Mesendoderm (in vitro differentiated cells): ENCODE results near the gene DNAJA3.

Experiments
- DNase-seq: peaks from one replicate; pipeline ENCODE4 v3.0.0; 2013
- H2AK5ac ChIP-seq: 2 replicates; pipeline ENCODE4 v1.6.1; 2013; ENCODE audit warnings: low read length, inconsistent platforms
- H2BK120ac ChIP-seq: 2 replicates; pipeline ENCODE4 v1.6.1; 2013; ENCODE audit warnings: low read depth, mild to moderate bottlenecking, low read length, moderate library complexity, mixed read lengths
- H2BK15ac ChIP-seq: replicated peaks from 2 replicates; pipeline ENCODE4 v1.6.1; 2013; ENCODE audit warnings: low read depth, mild to moderate bottlenecking, moderate library complexity
- H2BK5ac ChIP-seq: 2 replicates; pipeline ENCODE4 v1.6.1; 2013; ENCODE audit warnings: low read length, inconsistent platforms
- H3K18ac ChIP-seq: 2 replicates; pipeline ENCODE4 v1.6.1; 2013; ENCODE audit warnings: mild to moderate bottlenecking, low read length, mixed read lengths
- H3K23ac ChIP-seq: one replicate; pipeline ENCODE4 v1.6.1; 2013; ENCODE audit warnings: low read length
- H3K27ac ChIP-seq: 2 replicates; pipeline ENCODE4 v1.5.1; 2013; ENCODE audit warnings: low read depth, mild to moderate bottlenecking, inconsistent platforms, low read length, moderate library complexity
- H3K27me3 ChIP-seq: 2 replicates; pipeline ENCODE4 v1.6.1; 2013; ENCODE audit warnings: low read length, control low read depth, mild to moderate bottlenecking, inconsistent platforms; ENCODE audit not compliant: insufficient read depth, poor library complexity
- H3K36me3 ChIP-seq: 2 replicates; pipeline ENCODE4 v1.6.1; 2013; ENCODE audit warnings: low read length, inconsistent platforms; ENCODE audit not compliant: control insufficient read depth, insufficient read depth
- H3K4ac ChIP-seq: one replicate; pipeline ENCODE4 v1.6.1; 2013; ENCODE audit warnings: low read depth, mild to moderate bottlenecking, low read length, moderate library complexity
- H3K4me1 ChIP-seq: 2 replicates; pipeline ENCODE4 v1.6.1; 2013; ENCODE audit warnings: low read depth, low read length, inconsistent platforms; ENCODE audit not compliant: control insufficient read depth
- H3K4me2 ChIP-seq: 2 replicates; pipeline ENCODE4 v1.6.1; 2013; ENCODE audit warnings: low read length
- H3K4me3 ChIP-seq: 2 replicates; pipeline ENCODE4 v1.5.1; 2013; ENCODE audit warnings: mild to moderate bottlenecking, low read length
- H3K56ac ChIP-seq: one replicate; pipeline ENCODE4 v1.6.1; 2013; ENCODE audit warnings: low read length
- H3K79me1 ChIP-seq: 2 replicates; pipeline ENCODE4 v1.6.1; 2013; ENCODE audit warnings: low read length, inconsistent platforms
- H3K79me2 ChIP-seq: 2 replicates; pipeline ENCODE4 v1.6.1; 2013; ENCODE audit warnings: mild to moderate bottlenecking, low read length; ENCODE audit not compliant: control insufficient read depth, insufficient read depth
- H3K9ac ChIP-seq: 2 replicates; pipeline ENCODE4 v1.6.1; 2013; ENCODE audit warnings: low read length, inconsistent platforms
- H4K5ac ChIP-seq: one replicate; pipeline ENCODE4 v1.6.1; 2013; ENCODE audit warnings: low read length
- H4K8ac ChIP-seq: one replicate; pipeline ENCODE4 v1.6.1; 2013; ENCODE audit warnings: low read depth, mild to moderate bottlenecking, control low read depth, low read length, moderate library complexity
- WGBS: extraction: QIAGEN DNeasy Blood & Tissue Kit; methylation state at CpG from one replicate; pipeline ENCODE4 v1.1.7; 2013; ENCODE audit warnings: low lambda C conversion rate, missing lambda C conversion rate; ENCODE audit not compliant: insufficient coverage; ENCODE audit errors: extremely low coverage; 5-methylcytosine and 5-hydroxymethylcytosine counted together

Gene DNAJA3

DNA sequence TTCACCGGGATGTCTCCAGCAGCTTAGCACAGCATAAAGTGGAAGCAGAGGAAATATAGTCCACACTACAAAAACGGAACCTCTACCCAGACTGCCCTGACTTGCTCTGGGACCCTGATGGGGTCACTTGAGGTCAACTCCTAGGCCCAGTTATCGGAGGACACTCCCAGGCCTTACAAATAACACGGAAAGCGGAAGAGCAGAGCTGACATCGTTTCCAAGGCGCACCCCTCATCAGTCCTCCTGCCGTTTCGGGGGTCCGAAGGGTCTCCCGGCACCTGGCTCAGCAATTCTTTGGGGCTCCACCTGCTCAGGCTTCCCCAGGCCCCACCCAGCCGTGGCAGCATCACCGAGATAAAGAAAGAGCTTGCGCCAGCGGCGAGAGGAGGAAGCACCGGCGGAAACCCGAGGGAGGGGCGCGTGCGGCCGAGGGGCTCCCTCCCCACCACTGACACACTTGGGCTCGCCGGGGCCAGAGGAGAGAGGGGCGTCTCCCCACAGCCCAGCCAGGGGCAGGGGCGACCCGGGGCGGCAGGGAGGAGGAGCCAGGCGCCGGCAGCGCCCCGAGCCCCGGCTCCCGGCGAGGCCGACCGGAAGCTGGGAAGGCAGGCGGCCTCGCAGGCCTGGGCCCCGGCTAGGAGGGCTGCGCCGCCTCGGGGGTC, 10.0 kb upstream of the DNAJA3 start:
- H3K9ac ChIP-seq: peak overlapping the region; percentile 78
- H3K27me3 ChIP-seq: no peaks in the 10 kb centered on the region
- peak; percentile 40 for DNase-seq
- no peak overlapping the region for H3K27ac ChIP-seq
- H3K23ac ChIP-seq: no peak overlapping the region
- no peak overlapping the region for H3K4ac ChIP-seq
- peak overlapping the region; percentile 70 for H3K4me3 ChIP-seq
- no CpG with 5 or more reads among the region's 44 CpGs for WGBS
- no peak overlapping the region for H4K5ac ChIP-seq
- H3K18ac ChIP-seq: peak overlapping the region; percentile 78
- no peaks in the 10 kb centered on the region for H3K4me1 ChIP-seq
- peak overlapping the region; percentile 85 for H3K56ac ChIP-seq
- H3K79me2 ChIP-seq: no peaks in the 10 kb centered on the region
- peaks cover 4% of the 10 kb centered on the region for H3K79me1 ChIP-seq
- H3K36me3 ChIP-seq: no peaks in the 10 kb centered on the region
- no peak overlapping the region for H2BK5ac ChIP-seq
- H4K8ac ChIP-seq: no peak overlapping the region
- no peak overlapping the region for H2BK120ac ChIP-seq
- peak overlapping the region; percentile 58 for H3K4me2 ChIP-seq
- no peak overlapping the region for H2AK5ac ChIP-seq
- H2BK15ac ChIP-seq: no peak overlapping the region

DNA sequence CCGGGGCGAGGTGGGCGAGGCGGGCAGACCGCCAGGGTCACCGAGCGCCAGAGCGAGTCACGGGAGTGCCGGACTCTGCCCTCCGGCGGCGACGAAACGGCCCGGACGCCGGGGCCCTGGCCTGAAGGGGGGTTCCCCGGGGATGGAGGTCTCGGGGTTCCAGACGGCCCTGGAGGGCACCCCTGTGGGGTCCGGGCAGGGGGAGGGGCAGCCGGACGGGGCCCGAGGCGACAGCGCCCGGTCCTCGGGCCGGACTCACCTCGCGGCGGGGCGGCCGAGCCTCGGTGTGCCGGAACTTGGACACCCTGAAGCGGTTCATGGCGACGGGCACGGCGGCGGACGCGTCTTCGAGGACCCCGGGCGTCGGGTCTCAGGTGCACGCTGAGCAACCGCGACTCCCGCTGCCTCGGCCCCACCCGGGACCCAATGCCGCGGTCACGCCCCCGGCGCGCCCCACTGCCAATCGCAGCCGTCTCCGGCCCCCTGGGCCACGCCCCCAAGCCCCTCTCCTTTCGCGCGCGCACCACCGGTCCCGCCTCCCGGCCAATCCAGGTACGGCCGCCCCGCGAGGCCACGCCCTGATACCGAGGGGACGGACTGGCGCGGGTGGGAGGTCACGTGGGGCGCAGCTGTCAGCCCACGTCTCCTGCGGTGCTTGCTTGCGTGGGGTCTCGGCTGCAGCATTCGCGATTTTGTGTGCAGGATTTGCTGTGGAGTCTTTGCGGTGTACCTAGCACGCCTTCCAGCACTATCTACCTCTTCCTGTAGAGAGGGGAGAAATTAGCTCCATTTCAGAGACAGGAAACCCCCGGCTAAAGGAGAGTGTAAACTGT, 9.3 kb upstream of the DNAJA3 start, which contains the start of gene CORO7:
Gene CORO7, minus strand, starts transcription at position 397 of the 833 bp plus-strand sequence. Its CDS starts 78 bp downstream, at position 319.
- H4K5ac ChIP-seq: no peak within 1 kb of the TSS
- peak; percentile 85 for DNase-seq
- no peak within 1 kb of the TSS for H3K27ac ChIP-seq
- no peaks in the 10 kb centered on the region for H3K36me3 ChIP-seq
- no peaks in the 10 kb centered on the region for H3K4me1 ChIP-seq
- no peaks in the 10 kb centered on the region for H3K27me3 ChIP-seq
- no peak within 1 kb of the TSS for H2AK5ac ChIP-seq
- H3K4ac ChIP-seq: no peak within 1 kb of the TSS
- peak within 1 kb of the TSS; percentile 88 for H3K56ac ChIP-seq
- H2BK5ac ChIP-seq: no peak within 1 kb of the TSS
- H3K79me1 ChIP-seq: peaks cover 4% of the 10 kb centered on the region
- peak within 1 kb of the TSS; percentile 70 for H3K4me3 ChIP-seq
- H3K18ac ChIP-seq: peak within 1 kb of the TSS; percentile 78
- no peak within 1 kb of the TSS for H2BK120ac ChIP-seq
- no peak within 1 kb of the TSS for H3K23ac ChIP-seq
- peak within 1 kb of the TSS; percentile 99 for H3K4me2 ChIP-seq
- H4K8ac ChIP-seq: no peak within 1 kb of the TSS
- no peaks in the 10 kb centered on the region for H3K79me2 ChIP-seq
- no peak within 1 kb of the TSS for H2BK15ac ChIP-seq
- peak within 1 kb of the TSS; percentile 78 for H3K9ac ChIP-seq
- WGBS: no CpG with 5 or more reads among the region's 92 CpGs

DNA sequence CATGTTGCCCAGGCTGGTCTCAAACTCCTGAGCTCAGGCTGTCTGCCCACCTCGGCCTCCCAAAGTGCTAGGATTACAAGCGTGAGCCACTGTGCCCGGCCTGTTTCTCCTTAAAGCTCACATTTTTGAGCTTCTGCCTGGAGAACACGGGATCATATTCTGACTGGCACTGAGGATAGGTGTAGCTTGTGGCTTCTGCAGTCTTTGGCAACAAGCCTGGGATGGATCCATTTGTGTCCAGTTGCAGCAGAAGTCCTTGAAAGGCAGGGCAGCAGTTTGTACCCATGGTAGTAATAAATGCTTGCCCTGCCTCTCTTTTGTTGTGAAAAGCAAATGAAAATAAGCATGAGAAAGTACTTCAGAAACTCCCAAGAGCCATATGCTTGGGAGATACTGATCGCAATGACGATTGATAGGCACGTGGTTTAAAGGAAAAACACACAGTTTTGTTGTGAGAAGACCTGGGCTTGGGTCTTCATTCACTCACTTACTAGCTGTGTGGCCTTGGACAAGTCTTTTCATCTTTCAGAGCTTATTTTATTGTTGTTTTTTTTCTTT, 6.2 kb upstream of the DNAJA3 start:
- H2BK15ac ChIP-seq: no peak overlapping the region
- no peaks in the 10 kb centered on the region for H3K36me3 ChIP-seq
- H3K9ac ChIP-seq: no peak overlapping the region
- H2BK120ac ChIP-seq: no peak overlapping the region
- no peak overlapping the region for H2AK5ac ChIP-seq
- WGBS: no CpG with 5 or more reads among the region's 7 CpGs
- H3K4ac ChIP-seq: no peak overlapping the region
- H3K79me2 ChIP-seq: no peaks in the 10 kb centered on the region
- H3K56ac ChIP-seq: no peak overlapping the region
- H3K23ac ChIP-seq: no peak overlapping the region
- no peak overlapping the region for H3K18ac ChIP-seq
- no peak overlapping the region for H3K4me3 ChIP-seq
- no peak for DNase-seq
- H4K8ac ChIP-seq: no peak overlapping the region
- peaks cover 3% of the 10 kb centered on the region for H3K79me1 ChIP-seq
- H3K4me2 ChIP-seq: no peak overlapping the region
- no peaks in the 10 kb centered on the region for H3K27me3 ChIP-seq
- H3K27ac ChIP-seq: no peak overlapping the region
- no peak overlapping the region for H2BK5ac ChIP-seq
- no peaks in the 10 kb centered on the region for H3K4me1 ChIP-seq
- H4K5ac ChIP-seq: no peak overlapping the region

DNA sequence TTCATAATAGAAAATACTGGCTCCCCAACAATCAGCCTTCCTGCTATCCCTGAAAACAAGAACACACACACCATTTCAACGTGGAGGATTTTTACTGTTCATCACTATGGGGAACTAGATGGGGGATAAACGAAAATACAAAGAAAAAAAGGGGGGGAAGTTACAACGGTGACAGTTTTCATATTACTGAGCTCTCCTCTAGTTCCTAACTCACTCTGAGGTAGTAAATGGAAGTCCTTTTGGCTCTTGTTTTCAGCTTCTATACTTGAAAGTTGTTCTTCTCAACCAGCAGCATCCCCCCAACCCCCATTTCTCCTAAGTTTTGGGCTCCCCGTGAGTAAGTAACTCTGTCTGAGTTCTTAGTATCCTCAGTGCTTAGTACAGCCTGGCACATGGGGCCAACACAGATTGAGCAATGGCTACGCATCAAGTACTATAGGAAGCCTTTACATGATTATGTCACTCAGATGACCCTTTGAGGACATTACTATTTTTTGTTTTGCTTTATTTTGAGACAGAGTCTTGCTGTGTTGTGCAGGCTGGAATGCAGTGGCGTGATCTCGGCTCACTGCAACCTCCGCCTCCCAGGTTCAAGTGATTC, 5.1 kb upstream of the DNAJA3 start:
- no peak overlapping the region for H3K4me3 ChIP-seq
- no peak overlapping the region for H3K23ac ChIP-seq
- no peaks in the 10 kb centered on the region for H3K36me3 ChIP-seq
- DNase-seq: no peak
- H3K4me1 ChIP-seq: peaks cover 3% of the 10 kb centered on the region
- no peak overlapping the region for H3K9ac ChIP-seq
- no peaks in the 10 kb centered on the region for H3K27me3 ChIP-seq
- no peak overlapping the region for H3K4ac ChIP-seq
- H2AK5ac ChIP-seq: no peak overlapping the region
- H4K8ac ChIP-seq: no peak overlapping the region
- no CpG with 5 or more reads among the region's 8 CpGs for WGBS
- H3K79me2 ChIP-seq: no peaks in the 10 kb centered on the region
- H3K18ac ChIP-seq: no peak overlapping the region
- no peak overlapping the region for H3K27ac ChIP-seq
- H4K5ac ChIP-seq: no peak overlapping the region
- no peak overlapping the region for H2BK15ac ChIP-seq
- H2BK5ac ChIP-seq: no peak overlapping the region
- H3K56ac ChIP-seq: no peak overlapping the region
- no peak overlapping the region for H3K4me2 ChIP-seq
- H2BK120ac ChIP-seq: no peak overlapping the region
- no peaks in the 10 kb centered on the region for H3K79me1 ChIP-seq

DNA sequence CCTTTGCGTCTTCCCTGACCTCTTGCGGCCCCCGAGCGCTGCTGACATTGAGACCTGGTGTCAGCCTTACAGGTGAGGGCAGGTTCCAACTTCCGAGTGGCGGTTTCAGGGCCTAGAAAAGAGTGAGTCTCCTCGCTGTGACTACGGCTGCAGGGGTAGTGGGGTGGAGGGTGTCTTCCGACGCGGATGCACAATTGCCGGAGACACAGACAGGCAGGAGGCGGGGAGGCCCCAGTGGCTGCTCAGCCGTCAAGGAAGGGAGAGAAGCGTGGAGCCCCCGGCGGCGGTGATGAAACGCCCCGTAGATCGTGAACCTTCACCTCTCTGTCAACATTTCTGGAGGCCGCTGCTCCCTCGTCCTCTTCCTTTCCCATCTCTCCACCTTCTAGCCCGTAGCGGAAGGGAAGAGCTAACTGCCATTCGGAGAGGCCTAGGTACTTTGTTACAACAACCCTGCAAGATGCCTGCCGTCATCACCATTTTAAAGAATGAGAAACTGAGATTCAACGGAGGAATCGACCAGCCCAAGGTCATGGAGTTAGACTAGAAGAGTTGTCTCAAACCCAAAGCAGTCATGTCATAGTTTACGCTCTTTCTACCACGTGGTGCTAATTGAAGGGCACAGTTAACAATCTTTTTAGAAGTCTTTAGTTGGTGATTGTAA, 485 bp downstream of the DNAJA3 start:
- no peak overlapping the region for H2AK5ac ChIP-seq
- H3K23ac ChIP-seq: no peak overlapping the region
- no peak overlapping the region for H4K8ac ChIP-seq
- H3K79me2 ChIP-seq: peaks cover 25% of the 10 kb centered on the region
- H3K4me2 ChIP-seq: peak overlapping the region; percentile 93
- peak overlapping the region; percentile 71 for H3K4me3 ChIP-seq
- no peak overlapping the region for H3K27ac ChIP-seq
- no peak overlapping the region for H2BK120ac ChIP-seq
- H2BK15ac ChIP-seq: no peak overlapping the region
- peaks cover 3% of the 10 kb centered on the region for H3K4me1 ChIP-seq
- no peak for DNase-seq
- H3K27me3 ChIP-seq: no peaks in the 10 kb centered on the region
- H2BK5ac ChIP-seq: no peak overlapping the region
- peak overlapping the region; percentile 85 for H3K9ac ChIP-seq
- no peak overlapping the region for H4K5ac ChIP-seq
- no CpG with 5 or more reads among the region's 31 CpGs for WGBS
- no peak overlapping the region for H3K4ac ChIP-seq
- no peak overlapping the region for H3K18ac ChIP-seq
- peaks cover 16% of the 10 kb centered on the region for H3K79me1 ChIP-seq
- H3K56ac ChIP-seq: peak overlapping the region; percentile 99
- no peaks in the 10 kb centered on the region for H3K36me3 ChIP-seq
